Gastroesophageal sphincter (tissue), 3 donors: ENCODE data around the gene CORO2B.

ENCODE experiments used
- CTCF ChIP-seq, 4 experiments: fragments of 200-600 bp in 2 of 4; fragments of 450-650 bp in 2 of 4; sonication (generic) in 1 of 4; IDR thresholded peaks; one replicate each; pipeline ENCODE4 v1.5.1; 2017 to 2019; ENCODE audit warnings: antibody characterized with exemption in 4 of 4, mild to moderate bottlenecking in 2 of 4, moderate library complexity in 2 of 4
- EP300 ChIP-seq: sonication (generic); formaldehyde crosslinking; IDR thresholded peaks from one replicate; pipeline ENCODE4 v1.6.1; 2017; ENCODE audit warnings: antibody characterized with exemption, mild to moderate bottlenecking
- POLR2A ChIP-seq, 2 donors: fragments of 450-650 bp; IDR thresholded peaks; one replicate each; pipeline ENCODE4 v1.6.1; 2017; ENCODE audit warnings: antibody characterized with exemption in 2 of 2, mild to moderate bottlenecking in 2 of 2, moderate library complexity in 1 of 2

DNA sequence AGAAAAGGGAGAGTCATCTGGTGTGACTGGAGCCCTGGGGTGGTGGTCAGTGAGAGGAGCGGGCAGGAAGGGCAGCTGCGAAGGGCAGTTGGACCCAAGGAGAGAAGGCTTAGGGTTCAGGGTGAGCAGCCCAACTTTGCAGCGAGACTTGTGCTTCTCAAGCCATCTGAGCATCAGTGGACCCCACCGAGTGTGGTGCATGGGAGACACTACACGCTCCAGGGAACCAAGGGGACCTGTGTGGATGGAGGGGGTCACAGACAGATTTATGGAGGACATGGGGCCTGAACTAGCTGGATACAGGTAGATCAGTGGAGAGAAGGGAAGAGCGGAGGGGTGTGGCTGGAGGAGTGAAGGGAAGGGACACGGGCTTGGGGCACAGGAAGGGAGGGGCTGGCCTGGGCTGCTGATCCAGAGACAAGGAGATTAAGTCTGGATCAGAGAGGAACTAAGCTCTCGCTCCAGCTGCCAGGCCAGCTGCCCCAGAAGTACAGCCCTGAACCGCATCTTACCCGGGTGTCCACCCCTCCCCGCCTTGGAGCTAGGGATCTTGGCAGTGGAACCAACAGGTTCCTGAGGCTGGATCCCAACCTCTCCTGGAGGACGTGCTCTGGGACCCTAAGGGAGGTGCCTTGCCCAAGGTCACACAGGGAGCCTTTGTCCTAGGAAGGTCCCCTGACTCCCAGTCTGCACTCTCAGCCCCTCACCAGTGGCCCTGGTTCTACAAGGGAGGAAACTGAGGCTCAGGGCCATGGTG is 120.5 kb downstream of the CORO2B start:
- no peak for TF ChIP-seq CTCF (IDR thresholded peaks at IDR 0.05)
- no peak for TF ChIP-seq POLR2A (IDR thresholded peaks at IDR 0.05)
- no peak for TF ChIP-seq EP300
